PFSK-1 (cell line): Measurements from ENCODE around the gene VAPA.

Source experiments
- FOXP2 ChIP-seq: optimal IDR thresholded peaks from 2 replicates; pipeline ENCODE3; 2011; ENCODE audit warnings: borderline replicate concordance, control low read depth, inconsistent platforms; ENCODE audit not compliant: insufficient read depth; ENCODE audit errors: extremely low read length, extremely low read depth
- POLR2AphosphoS5 ChIP-seq: IDR thresholded peaks from 2 replicates; pipeline ENCODE4 v1.6.1; 2012; ENCODE audit warnings: low read depth, mild to moderate bottlenecking, control low read depth, low read length, moderate library complexity

GRCh38 chr18:9946831-9947230 is 33.0 kb downstream of the VAPA start:
- TF ChIP-seq FOXP2: no peak
- no peak for TF ChIP-seq POLR2AphosphoS5
